ENCODE results near the gene AQP5.
"Not testable (repeated sequence)": the region's sequence is repeated elsewhere in the genome, so short reads cannot be mapped to it uniquely, and the experiment has no call there.

Gene AQP5

GRCh38 chr12:49983892-49984291 is 22.2 kb downstream of the AQP5 start:
- DNase-seq, result no peak

- DNase-seq, result no peak
These were observed 23.0 kb downstream of the AQP5 start for GRCh38 chr12:49984476-49985359.

GRCh38 chr12:49985981-49986380 is 24.3 kb downstream of the AQP5 start:
- DNase-seq, result no peak

DNA sequence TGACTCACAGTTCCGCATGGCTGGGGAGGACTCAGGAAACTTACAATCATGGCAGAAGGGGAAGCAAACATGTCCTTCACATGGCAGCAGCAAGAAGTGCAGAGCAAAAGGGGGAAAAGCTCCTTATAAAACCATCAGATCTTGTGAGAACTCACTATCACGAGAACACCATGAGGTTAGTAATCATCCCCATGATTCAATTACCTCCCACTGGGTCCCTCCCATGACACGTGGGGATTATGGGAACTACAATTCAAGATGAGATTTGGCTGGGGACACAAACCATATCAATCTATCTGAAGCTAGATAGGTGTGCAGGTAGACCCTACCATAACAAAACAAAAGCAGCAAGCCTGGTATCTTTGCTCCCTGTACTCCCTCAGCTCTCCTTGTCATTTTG is 24.8 kb downstream of the AQP5 start:
- not testable (repeated sequence) for DNase-seq

GRCh38 chr12:49987625-49988303 is 26.1 kb downstream of the AQP5 start:
- no peak for DNase-seq

DNA sequence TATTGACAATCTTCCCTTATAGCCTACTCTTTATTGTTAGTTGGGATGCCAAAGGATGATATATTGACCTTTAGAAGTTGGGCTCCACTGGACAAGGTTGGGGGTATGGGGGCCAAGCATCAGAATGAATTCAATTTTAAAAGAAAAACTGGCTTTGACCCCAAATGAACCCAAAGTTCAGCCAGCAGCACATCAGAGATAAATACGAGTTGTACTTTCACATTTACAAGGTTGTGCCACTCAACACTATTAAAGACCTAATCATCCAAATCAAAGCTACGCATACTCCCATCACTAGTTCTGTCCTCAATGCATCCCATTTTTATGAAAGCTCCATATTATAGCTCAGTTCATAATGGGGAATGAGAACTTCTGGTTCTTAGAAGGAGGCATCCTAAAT is 27.7 kb downstream of the AQP5 start:
- DNase-seq, result not testable (repeated sequence)

DNA sequence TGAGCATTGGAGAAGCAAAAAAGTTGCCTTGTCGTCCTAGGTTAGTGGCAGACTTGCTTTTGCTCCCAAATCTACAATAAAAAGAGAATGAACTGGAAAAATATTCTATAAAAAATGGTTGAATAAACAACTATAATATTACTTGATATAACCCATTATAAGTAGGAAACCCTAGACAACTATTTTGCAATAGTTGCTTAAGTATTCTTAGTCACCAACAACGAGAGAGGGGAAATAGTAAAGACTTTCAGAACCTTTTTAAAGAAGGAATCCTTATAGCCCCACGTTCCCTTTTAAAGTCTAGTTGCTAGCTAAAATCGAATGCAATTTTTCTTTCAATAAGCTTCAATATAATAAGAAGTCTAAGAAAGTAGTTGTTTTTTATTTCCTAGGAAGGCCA is 28.6 kb downstream of the AQP5 start:
- DNase-seq, result no peak

- DNase-seq, result no peak
These were observed 36.8 kb downstream of the AQP5 start for GRCh38 chr12:49998453-49998852.

- no peak for DNase-seq
These were observed 41.9 kb downstream of the AQP5 start for GRCh38 chr12:50003595-50003994.

GRCh38 chr12:50004696-50005095 is 43.0 kb downstream of the AQP5 start:
- DNase-seq, result no peak

GRCh38 chr12:50005175-50005574 is 43.5 kb downstream of the AQP5 start:
- DNase-seq, result no peak

DNA sequence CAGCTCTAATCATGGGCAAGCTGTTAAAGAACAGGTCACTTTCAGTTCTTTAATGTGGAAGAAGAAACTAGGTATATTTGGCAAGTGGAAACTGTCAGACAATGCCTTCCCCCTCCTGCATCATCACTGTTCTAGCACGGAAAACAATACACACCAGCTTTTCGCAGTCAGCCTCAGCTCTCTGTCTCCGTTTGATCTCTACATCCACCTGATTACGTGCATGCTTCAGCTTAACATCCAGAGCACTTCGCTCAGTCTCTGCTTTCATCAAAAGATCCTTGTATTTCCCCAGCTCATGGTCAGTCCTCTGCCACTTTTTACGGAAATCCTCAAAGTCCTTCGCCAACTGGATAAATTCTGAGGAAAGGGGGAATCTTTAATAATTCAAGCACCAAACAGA is 44.6 kb downstream of the AQP5 start:
- DNase-seq, result no peak

DNA sequence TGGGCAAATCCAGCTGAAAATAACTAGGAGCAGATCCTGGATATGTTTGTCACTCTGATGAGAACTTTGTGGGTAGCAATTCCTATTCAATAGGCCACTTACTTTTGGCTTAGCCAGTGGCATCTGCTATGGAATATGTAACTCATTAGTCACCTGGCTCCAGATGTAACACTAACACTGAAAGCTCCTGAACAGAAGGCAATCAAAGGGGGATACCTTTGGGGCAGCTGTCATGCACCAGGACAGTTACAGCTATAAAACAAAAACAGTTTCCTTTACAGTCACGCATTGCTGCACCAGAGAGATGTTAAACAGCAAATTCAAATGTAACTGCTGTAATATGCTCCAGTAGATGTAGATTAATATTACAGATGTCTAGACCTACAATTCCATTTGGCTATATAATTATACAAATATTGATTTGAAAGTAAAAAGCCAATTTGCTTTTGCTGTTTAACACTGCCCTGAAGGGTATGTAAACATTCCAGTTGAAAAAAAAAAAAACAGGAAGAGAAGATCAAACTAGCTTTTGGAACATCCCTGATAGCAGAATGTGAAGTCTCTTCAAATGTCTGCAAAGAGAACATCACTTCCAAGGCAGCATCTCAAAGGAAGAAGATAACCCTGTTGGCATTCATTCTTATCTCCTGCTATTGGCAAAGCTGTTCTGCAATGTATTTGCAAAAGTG is 45.2 kb downstream of the AQP5 start:
- DNase-seq, result no peak

DNA sequence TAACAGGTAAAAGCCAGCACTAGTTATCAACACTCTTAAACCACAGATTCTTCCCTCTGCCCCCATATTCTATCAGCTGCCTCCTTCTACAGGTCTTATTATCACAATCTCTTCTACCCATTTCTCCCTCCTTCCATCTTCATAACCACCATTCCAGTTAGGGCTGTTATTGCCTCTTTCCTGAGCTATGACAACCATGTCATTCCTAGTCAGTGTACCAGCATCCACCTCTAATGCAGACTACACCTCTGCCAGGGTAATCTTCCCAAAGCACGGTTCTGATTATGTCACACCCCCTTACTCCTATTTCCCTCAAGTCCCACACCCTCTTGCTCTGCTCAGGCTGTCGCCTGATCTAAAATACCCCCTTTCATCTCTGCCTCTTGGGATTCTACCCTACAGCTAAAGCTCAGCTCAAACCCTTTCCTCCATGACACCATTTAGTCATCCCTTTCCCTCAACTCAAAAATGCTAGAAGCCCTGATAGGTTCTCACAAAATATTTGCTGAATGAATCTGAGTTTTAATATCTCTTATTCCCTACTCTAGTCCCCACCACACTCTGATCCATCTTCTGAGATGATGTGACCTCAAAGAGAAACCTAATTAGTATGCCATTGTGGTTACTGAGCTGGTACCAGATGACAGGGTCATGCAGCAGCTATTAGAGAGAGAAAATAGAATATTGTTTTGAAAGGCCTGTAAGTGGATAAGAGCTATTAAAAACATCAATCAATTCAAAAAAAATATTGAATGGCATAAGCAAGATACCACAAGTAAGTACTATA is 51.9 kb downstream of the AQP5 start:
- DNase-seq, result peak; percentile 9

- DNase-seq, result no peak
These were observed 52.7 kb downstream of the AQP5 start for GRCh38 chr12:50014342-50014741.
